HG03442 (cell line): ENCODE results near the gene HBG2.
A peak's percentile ranks its signal among the peaks of the same experiment; 100 is the strongest.
"Not testable (repeated sequence)": the region's sequence is repeated elsewhere in the genome, so short reads cannot be mapped to it uniquely, and the experiment has no call there.

Source experiments
- ATAC-seq: cut with Tn5 transposase; IDR thresholded peaks from one replicate; pipeline ENCODE4 v1.9.1; 2021; ENCODE audit warnings: mild to moderate bottlenecking, moderate library complexity; ENCODE audit not compliant: unreplicated experiment

HBG2 gene

GRCh38 chr11:5254646-5255413, at the start of gene HBG2:
TSS of gene HBG2 (minus strand) at chr11:5254781. CDS start at chr11:5254728, 53 bp downstream.
- not testable (repeated sequence) for ATAC-seq

- ATAC-seq, result no peak
These were observed 49.5 kb upstream of the HBG2 start for GRCh38 chr11:5304046-5304445.

- no peak for ATAC-seq
These were observed 49.0 kb upstream of the HBG2 start for GRCh38 chr11:5303626-5304025.

GRCh38 chr11:5301846-5302245, 47.3 kb upstream of the HBG2 start, which contains the start of gene OR51B4:
TSS of gene OR51B4 (minus strand) at chr11:5301946. CDS start at chr11:5301946, 0 bp downstream.
- no peak for ATAC-seq

DNA sequence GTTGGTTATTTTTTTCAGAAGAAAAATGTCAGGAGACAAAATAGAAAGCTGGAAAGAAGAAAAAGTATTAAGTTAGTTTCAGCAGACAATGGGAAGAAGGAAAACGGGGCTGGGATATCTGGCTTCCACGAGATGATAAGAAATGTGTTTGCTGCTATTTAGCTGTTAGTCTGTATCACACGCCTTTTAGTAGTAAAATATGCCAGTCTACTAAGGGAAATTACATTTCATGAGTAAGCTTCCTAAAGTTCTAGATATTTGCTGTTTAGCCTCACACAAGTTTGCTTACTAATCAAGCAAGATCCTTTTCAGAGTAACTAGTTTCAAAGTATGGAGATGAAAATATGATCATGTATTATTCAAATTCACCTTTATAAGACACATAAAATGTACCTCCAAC, 45.7 kb upstream of the HBG2 start:
- ATAC-seq, result no peak

DNA sequence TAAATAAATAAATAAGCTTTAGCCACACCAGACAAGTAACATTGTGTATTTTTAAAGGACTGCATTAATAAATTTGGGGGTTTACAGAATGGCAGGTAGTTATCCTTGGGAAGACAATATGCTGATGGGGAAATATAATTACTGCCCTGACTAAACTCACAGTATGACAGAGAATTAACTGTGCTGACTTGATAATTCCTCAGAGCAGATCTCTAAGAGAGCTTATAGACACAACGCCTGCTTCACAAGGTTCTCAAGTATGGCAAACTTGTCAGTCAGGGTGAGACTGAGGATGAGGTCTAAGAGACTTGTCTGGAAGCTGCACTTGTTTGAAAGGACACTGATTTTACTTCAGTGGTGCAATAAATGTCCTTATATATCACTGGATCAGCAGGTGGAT, 43.9 kb upstream of the HBG2 start:
- no peak for ATAC-seq

DNA sequence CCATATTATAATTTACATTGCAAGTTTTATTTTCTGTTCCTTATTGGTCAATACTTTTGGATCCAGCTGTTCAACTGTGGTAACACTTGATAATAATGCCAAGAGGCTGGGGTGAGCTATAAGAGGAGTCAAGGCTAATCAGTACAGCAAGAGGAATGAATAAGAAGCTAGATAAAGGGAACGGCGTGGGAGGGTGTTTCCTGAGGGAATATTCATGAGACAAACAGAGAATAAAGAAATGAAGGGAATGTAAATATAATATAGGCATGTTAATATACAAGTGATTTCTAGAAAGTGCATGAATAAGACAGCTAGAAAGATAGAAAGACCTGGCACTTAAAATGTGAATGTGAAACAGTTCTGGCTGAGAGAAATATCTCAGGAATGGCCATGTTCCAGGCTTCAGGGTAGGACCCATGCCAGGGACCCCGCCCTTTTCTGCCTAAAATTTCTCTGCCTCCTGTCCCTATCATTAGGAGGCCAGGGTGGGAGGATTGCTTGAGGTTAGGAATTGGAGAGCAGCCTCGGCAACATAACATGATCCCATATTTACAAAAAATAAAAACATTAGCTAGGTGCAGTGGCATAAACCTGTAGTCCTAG, 43.2 kb upstream of the HBG2 start:
- no peak for ATAC-seq

DNA sequence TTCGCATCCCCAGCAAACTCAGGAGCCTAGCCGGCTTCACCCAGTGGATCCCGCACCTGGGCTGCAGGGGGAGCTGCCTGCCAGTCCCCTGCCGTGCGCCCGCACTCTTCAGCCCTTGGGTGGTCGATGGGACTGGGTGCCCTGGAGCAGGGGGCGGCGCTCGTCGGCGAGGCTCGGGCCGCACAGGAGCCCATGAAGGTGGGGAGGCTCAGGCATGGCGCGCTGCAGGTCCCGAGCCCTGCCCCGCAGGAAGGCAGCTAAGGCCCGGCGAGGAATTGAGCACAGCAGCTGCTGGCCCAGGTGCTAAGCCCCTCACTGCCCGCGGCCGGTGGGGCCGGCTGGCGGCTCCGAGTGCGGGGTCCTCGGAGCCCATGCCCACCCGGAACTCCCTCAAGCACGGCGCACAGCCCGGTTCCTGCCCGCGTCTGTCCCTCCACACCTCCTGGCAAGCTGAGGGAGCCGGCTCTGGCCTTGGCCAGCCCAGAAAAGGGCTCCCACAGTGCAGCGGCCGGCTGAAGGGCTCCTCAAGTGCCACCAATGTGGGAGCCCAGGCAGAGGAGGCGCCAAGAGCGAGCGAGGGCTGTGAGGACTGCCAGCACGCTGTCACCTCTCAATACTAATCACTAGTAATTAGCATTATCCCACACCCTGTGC, 39.9 kb upstream of the HBG2 start:
- ATAC-seq, result not testable (repeated sequence)

- no peak for ATAC-seq
These were observed 38.4 kb upstream of the HBG2 start for GRCh38 chr11:5293028-5293427.

DNA sequence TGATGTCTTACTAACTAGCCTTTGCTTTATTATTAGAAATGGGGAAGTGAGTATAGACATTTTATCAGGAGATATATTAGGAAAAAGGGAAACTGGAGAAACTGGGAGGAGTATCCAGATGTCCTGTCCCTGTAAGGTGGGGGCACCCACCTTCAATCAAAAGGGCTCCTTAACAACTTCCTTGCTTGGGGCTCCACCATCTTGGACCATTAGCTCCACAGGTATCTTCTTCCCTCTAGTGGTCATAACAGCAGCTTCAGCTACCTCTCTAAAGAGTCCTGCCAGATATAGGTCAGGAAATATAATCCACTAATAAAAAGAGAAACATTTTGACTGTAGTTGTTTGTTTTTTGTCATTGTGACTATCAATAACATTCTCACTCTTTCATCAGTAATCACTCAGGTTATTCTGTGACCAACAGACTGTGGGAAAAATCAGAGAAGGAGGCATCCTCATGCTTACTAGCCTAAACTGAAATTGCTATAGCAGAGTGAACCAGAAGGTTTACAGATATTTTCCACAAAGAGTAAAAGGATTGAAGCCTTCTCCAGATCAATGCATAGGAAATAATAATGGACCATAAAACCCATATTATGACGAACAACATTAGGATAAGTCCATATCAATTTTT, 36.7 kb upstream of the HBG2 start:
- ATAC-seq, result peak; percentile 97

GRCh38 chr11:5290106-5290505, 35.5 kb upstream of the HBG2 start:
- ATAC-seq, result no peak

DNA sequence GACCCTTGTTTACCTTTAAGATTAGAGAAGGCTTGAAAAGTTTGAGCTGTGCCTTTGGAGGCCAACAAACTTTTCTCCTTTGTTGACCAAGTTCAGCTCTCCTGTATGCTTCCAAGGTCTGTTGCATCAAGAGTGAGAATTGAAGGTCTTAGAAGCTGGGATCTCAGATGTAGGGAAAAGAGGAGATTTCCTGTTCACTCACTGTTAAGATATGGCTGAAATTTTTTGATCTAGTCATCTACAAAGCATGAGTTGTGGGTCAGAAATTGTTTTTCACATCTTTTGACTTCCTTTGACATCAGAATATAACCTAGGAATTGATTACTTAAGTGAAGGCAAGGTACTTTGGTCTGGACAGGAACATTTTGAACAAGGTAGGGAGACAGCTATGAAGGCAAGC, 35.1 kb upstream of the HBG2 start:
- no peak for ATAC-seq

DNA sequence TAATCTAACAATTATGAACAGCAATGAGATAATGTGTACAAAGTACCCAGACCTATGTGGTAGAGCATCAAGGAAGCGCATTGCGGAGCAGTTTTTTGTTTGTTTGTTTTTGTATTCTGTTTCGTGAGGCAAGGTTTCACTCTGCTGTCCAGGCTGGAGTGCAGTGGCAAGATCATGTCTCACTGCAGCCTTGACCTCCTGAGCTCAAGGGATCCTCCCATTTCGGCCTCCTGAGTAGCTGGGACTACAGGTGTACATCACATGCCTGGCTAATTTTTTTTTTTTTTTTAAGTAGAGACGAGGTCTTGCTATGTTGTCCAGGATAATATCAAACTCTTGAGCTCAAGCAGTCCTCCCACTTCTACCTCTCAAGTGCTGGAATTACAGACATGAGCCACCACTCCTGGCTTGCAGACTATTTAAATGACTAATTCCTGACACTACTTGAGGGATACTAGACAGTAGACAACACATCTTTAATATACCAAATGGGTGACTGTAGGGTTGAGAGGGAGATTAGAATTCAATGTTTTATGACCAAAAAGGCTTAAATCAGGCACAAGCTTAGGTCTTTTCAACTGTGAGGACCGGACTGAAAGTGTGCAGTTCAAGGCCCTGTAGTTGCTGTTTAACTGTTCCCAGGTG, 34.4 kb upstream of the HBG2 start:
- no peak for ATAC-seq

GRCh38 chr11:5288108-5288905, 33.7 kb upstream of the HBG2 start:
- ATAC-seq, result no peak

GRCh38 chr11:5286901-5287300, 32.3 kb upstream of the HBG2 start:
- ATAC-seq, result no peak

DNA sequence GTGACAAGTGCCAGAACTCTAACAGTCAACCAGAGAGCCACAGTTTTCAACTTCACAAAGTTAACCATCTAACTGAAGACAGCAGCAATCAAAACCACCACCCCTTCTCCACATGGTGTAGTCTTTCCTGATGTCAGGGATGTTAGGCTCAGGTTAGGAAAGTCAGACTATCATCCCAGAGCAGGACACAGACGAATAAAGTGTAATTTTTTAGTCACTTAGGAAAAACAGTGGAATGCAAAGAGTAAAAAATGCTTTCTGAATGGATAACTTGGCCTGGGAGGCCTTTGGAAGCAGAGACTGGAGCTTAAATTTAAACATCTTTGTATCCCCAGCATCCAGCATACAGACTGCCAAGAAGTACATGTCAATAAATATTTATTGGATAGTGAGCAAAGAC, 31.8 kb upstream of the HBG2 start:
- ATAC-seq, result no peak

- no peak for ATAC-seq
These were observed 31.2 kb upstream of the HBG2 start for GRCh38 chr11:5285703-5286340.

- ATAC-seq, result no peak
These were observed 30.1 kb upstream of the HBG2 start for GRCh38 chr11:5284637-5285036.

GRCh38 chr11:5283882-5284281, 29.3 kb upstream of the HBG2 start:
- ATAC-seq, result no peak

DNA sequence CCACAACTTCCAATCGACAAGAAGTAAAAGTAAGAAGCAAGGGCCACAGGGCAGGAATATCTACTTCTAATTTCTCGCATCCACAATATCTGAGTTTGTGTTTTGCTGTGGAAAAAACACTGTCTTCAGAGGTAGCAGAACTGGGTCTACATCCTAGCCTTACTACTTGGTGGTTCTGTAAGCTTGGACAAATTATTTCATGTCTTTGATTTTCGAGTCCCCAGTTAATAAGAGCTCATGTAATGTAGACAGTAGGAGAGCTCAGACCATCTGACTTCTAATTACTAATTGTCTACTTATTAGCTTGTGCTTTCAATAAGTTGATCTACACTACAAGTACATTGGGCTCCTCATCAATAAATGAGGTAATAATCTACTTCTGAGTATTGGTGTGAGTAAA, 28.5 kb upstream of the HBG2 start:
- ATAC-seq, result no peak
